Nephron progenitor cell (in vitro differentiated cells): Measurements from ENCODE around the gene CD47.

ENCODE experiments used
- DNase-seq: peaks from one replicate; pipeline ENCODE4 v3.0.0; 2021
- H3K27ac Mint-ChIP-seq: 2 replicates; pipeline ENCODE4 v1.8.0; 2021; ENCODE audit warnings: mild to moderate bottlenecking, moderate library complexity, mixed read lengths
- H3K27me3 Mint-ChIP-seq: 2 replicates; pipeline ENCODE4 v1.8.0; 2021; ENCODE audit warnings: mild to moderate bottlenecking, low read depth, mixed read lengths; ENCODE audit not compliant: poor library complexity
- H3K36me3 Mint-ChIP-seq: 2 replicates; pipeline ENCODE4 v1.8.0; 2021; ENCODE audit warnings: low read depth, mixed read lengths
- H3K4me1 Mint-ChIP-seq: 2 replicates; pipeline ENCODE4 v1.8.0; 2021; ENCODE audit warnings: mixed read lengths
- H3K4me3 Mint-ChIP-seq: 2 replicates; pipeline ENCODE4 v1.8.0; 2021; ENCODE audit warnings: mild to moderate bottlenecking, moderate library complexity, mixed read lengths
- H3K9me3 Mint-ChIP-seq: 2 replicates; pipeline ENCODE4 v1.8.0; 2021; ENCODE audit warnings: mild to moderate bottlenecking, moderate library complexity, mixed read lengths
- CTCF ChIP-seq: fragments of 200-600 bp; sonication (generic); IDR thresholded peaks from 2 replicates; pipeline ENCODE4 v1.5.0; 2021; ENCODE audit warnings: antibody characterized with exemption

CD47 gene

GRCh38 chr3:108126348-108126747 lies 35.5 kb upstream of the CD47 start:
- no peak overlapping the region for H3K4me3 Mint-ChIP-seq
- H3K27ac Mint-ChIP-seq: no peak overlapping the region
- H3K27me3 Mint-ChIP-seq: peaks cover 3% of the 10 kb centered on the region
- H3K4me1 Mint-ChIP-seq: peaks cover 43% of the 10 kb centered on the region
- no peak for TF ChIP-seq CTCF
- H3K36me3 Mint-ChIP-seq: no peaks in the 10 kb centered on the region
- no peak for DNase-seq
- H3K9me3 Mint-ChIP-seq: no peaks in the 10 kb centered on the region

- no peak for DNase-seq
- Mint-ChIP-seq H3K27ac (peak overlapping the region; percentile 48), H3K36me3 (no peaks in the 10 kb centered on the region), H3K27me3 (peaks cover 3% of the 10 kb centered on the region), H3K4me1 (peaks cover 43% of the 10 kb centered on the region), H3K4me3 (no peak overlapping the region), H3K9me3 (no peaks in the 10 kb centered on the region)
- TF ChIP-seq CTCF: no peak
Observed at GRCh38 chr3:108125550-108126071, 34.8 kb upstream of the CD47 start.

GRCh38 chr3:108125153-108125543 lies 34.3 kb upstream of the CD47 start:
- TF ChIP-seq CTCF: no peak
- H3K36me3 Mint-ChIP-seq: no peaks in the 10 kb centered on the region
- no peak overlapping the region for H3K4me3 Mint-ChIP-seq
- no peak overlapping the region for H3K27ac Mint-ChIP-seq
- peaks cover 3% of the 10 kb centered on the region for H3K27me3 Mint-ChIP-seq
- no peak for DNase-seq
- H3K9me3 Mint-ChIP-seq: no peaks in the 10 kb centered on the region
- H3K4me1 Mint-ChIP-seq: peaks cover 43% of the 10 kb centered on the region

GRCh38 chr3:108124337-108125152 lies 33.7 kb upstream of the CD47 start:
- Mint-ChIP-seq H3K27ac (peak overlapping the region; percentile 90), H3K4me1 (peaks cover 43% of the 10 kb centered on the region), H3K27me3 (peaks cover 3% of the 10 kb centered on the region), H3K36me3 (no peaks in the 10 kb centered on the region), H3K4me3 (peak overlapping the region; percentile 41), H3K9me3 (no peaks in the 10 kb centered on the region)
- DNase-seq: no peak
- no peak for TF ChIP-seq CTCF

GRCh38 chr3:108123326-108123725 lies 32.5 kb upstream of the CD47 start:
- DNase-seq: no peak
- peaks cover 7% of the 10 kb centered on the region for H3K27me3 Mint-ChIP-seq
- H3K4me1 Mint-ChIP-seq: peaks cover 43% of the 10 kb centered on the region
- no peak overlapping the region for H3K4me3 Mint-ChIP-seq
- H3K9me3 Mint-ChIP-seq: peaks cover 4% of the 10 kb centered on the region
- no peak overlapping the region for H3K27ac Mint-ChIP-seq
- H3K36me3 Mint-ChIP-seq: no peaks in the 10 kb centered on the region
- TF ChIP-seq CTCF: no peak

- H3K27me3 Mint-ChIP-seq: peaks cover 8% of the 10 kb centered on the region
- TF ChIP-seq CTCF: no peak
- H3K27ac Mint-ChIP-seq: peak overlapping the region; percentile 2
- DNase-seq: no peak
- no peak overlapping the region for H3K4me3 Mint-ChIP-seq
- H3K9me3 Mint-ChIP-seq: peaks cover 4% of the 10 kb centered on the region
- peaks cover 43% of the 10 kb centered on the region for H3K4me1 Mint-ChIP-seq
- no peaks in the 10 kb centered on the region for H3K36me3 Mint-ChIP-seq
Observed at GRCh38 chr3:108122276-108122675, 31.4 kb upstream of the CD47 start.
